Measurements from ENCODE around the gene METTL21C.

DNA sequence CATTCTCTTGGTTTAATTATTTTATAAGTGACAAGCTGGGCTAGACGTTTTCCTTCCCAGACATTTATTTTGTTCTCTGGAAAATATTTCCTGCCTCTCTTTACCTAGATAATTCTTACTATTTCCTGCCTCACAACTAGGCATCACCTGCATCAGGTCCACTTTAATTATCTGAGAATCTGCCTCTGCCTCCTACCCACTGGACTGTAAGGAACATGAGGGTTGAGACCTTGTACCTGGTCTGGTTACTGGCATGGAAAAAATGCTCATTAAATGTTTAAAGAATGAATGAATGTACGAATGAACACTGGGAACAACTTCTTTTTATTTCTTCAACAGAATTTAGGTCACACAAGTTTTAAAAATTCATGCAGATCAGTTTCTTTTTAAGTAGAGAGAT, 13.4 kb upstream of the METTL21C start:
- no peak for TF ChIP-seq POLR2AphosphoS5 (IDR thresholded peaks at IDR 0.05; ENCODE audit: low read depth)
- no peak for TF ChIP-seq CTCF (IDR thresholded peaks at IDR 0.05; ENCODE audit: insufficient read depth, low read length)
- TF ChIP-seq GABPA (IDR thresholded peaks at IDR 0.05; ENCODE audit: low read depth), result no peak
